ENCODE measurements around the gene ATP1B2. TPM values are rescaled to one million over a fixed set of nuclear protein-coding genes. Genes with fewer than 3 reads are reported as not detected.

ATP1B2 gene
- total and polyA plus RNA-seq, 9 of the 15 experiments (the other 6 are each of a cell fraction or from before 2014, with no cell fraction given), result 0.23 to 6.0 (median 0.99) TPM

DNA sequence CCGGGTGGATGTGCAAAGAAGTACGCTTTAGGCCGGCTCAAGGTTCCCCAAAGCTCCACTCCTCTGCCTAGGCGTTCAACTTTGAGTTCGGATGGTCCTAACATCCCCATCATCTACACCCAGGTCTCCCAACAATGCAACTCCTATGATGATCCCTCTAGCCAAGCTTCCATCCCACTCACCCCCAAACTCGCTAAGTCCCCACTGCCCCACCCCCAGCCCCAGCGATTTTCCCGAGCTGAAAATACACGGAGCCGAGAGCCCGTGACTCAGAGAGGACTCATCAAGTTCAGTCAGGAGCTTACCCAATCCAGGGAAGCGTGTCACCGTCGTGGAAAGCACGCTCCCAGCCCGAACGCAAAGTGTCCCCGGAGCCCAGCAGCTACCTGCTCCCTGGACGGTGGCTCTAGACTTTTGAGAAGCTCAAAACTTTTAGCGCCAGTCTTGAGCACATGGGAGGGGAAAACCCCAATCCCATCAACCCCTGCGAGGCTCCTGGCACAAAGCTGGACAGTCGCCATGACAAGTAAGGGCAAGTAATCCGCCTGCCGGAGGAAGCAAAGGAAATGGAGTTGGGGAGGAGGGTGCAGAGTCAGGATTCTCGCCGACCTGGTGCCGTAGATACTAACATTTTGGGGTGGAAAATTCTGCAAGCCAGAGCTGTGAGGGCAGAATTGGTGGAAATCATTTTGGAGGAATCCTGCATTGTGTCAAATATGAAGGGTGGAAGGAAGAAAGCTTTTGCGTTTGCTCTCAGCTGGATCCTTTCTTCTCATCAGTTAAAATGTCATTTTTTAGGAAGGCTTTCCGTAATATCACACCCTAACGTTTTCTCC lies 36.6 kb downstream of the ATP1B2 start, which contains the start of gene TP53 (continued):
- TF ChIP-seq MCM7 (IDR thresholded peaks at IDR 0.05) (no peak), ZNF766 (CRISPR knock-in tag; conservative IDR thresholded peaks at IDR 0.05) (no peak), ZNF707 (CRISPR knock-in tag; conservative IDR thresholded peaks at IDR 0.05) (no peak), MTA1 (IDR thresholded peaks at IDR 0.05; ENCODE audit: borderline replicate concordance) (no peak), ARID1B (IDR thresholded peaks at IDR 0.05) (no peak), ZNF76 (CRISPR knock-in tag; IDR thresholded peaks at IDR 0.05; ENCODE audit: borderline replicate concordance) (no peak), SAFB (IDR thresholded peaks at IDR 0.05; ENCODE audit: borderline replicate concordance, low read depth, low read length) (no peak), STAG1 (CRISPR knock-in tag; IDR thresholded peaks at IDR 0.05; ENCODE audit: borderline replicate concordance) (no peak), CTBP1 (IDR thresholded peaks at IDR 0.05; ENCODE audit: borderline replicate concordance) (no peak; the same call in 1 of the 2 replicates), RAD21 (CRISPR knock-in tag; conservative IDR thresholded peaks at IDR 0.05 in 1 of 2, IDR thresholded peaks at IDR 0.05 in 1 of 2) (no peak), ILK (tag; IDR thresholded peaks at IDR 0.05; ENCODE audit: borderline replicate concordance, low read depth) (no peak), GTF2B (IDR thresholded peaks at IDR 0.05; ENCODE audit: extremely low read depth, insufficient read length) (no peak), FIP1L1 (IDR thresholded peaks at IDR 0.05; ENCODE audit: low read depth, low read length, poor library complexity, severe bottlenecking) (no peak), TBP (optimal IDR thresholded peaks at IDR 0.05; ENCODE audit: low read depth, low read length) (peak; percentile 96), ZBTB8A (IDR thresholded peaks at IDR 0.05; ENCODE audit: partially characterized antibody) (no peak), KDM2B (CRISPR knock-in tag; IDR thresholded peaks at IDR 0.05) (no peak), E2F5 (CRISPR knock-in tag; IDR thresholded peaks at IDR 0.05) (no peak), ZNF324 (CRISPR knock-in tag; IDR thresholded peaks at IDR 0.05) (no peak), FOXK2 (conservative IDR thresholded peaks at IDR 0.05 in 1 of 2, IDR thresholded peaks at IDR 0.05 in 1 of 2; ENCODE audit: low read depth in 2 of 2) (peak in 1 of 2 experiments; percentile 56; a peak in 1 of 4 replicates), SAP30 (IDR thresholded peaks at IDR 0.05; ENCODE audit: borderline replicate concordance, insufficient read depth, low read depth, low read length, poor library complexity, severe bottlenecking) (no peak), SRSF9 (IDR thresholded peaks at IDR 0.05; ENCODE audit: borderline replicate concordance, low read depth, low read length) (no peak), YBX1 (IDR thresholded peaks at IDR 0.05) (no peak), BRF1 (IDR thresholded peaks at IDR 0.05; ENCODE audit: borderline replicate concordance, extremely low read depth, insufficient read length) (no peak)
- TF ChIP-seq, protein P1, sequence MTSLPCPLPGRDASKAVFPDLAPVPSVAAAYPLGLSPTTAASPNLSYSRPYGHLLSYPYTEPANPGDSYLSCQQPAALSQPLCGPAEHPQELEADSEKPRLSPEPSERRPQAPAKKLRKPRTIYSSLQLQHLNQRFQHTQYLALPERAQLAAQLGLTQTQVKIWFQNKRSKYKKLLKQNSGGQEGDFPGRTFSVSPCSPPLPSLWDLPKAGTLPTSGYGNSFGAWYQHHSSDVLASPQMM (CRISPR knock-in tag; IDR thresholded peaks at IDR 0.05), result no peak
- TF ChIP-seq, protein P2, sequence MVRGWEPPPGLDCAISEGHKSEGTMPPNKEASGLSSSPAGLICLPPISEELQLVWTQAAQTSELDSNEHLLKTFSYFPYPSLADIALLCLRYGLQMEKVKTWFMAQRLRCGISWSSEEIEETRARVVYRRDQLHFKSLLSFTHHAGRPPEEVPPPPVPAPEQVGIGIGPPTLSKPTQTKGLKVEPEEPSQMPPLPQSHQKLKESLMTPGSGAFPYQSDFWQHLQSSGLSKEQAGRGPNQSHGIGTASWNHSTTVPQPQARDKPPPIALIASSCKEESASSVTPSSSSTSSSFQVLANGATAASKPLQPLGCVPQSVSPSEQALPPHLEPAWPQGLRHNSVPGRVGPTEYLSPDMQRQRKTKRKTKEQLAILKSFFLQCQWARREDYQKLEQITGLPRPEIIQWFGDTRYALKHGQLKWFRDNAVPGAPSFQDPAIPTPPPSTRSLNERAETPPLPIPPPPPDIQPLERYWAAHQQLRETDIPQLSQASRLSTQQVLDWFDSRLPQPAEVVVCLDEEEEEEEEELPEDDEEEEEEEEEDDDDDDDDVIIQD (CRISPR knock-in tag; IDR thresholded peaks at IDR 0.05), result no peak
